Cardiac septum (tissue), 1 donor: ENCODE results near the gene TRAFD1. TPM values are rescaled to one million over a fixed set of nuclear protein-coding genes. Genes with fewer than 3 reads are reported as not detected.

ENCODE experiments used
- DNase-seq: peaks from one replicate; pipeline ENCODE4 v3.0.0-alpha.2; 2020; ENCODE audit warnings: low spot score
- intact Hi-C: fragments of 100-400 bp; cut with DNase I; formaldehyde crosslinking; loops from one replicate; pipeline ENCODE4 v1.14.0; 2022
- microRNA-seq: library from miRNA; unstranded; fragments of <30 nt; microRNA quantifications from one replicate; pipeline ENCODE4 v1.2.0, GENCODE V29; 2020
- total RNA-seq: library from RNA; stranded (reverse); fragmentation: NEBNext Ultra II Directional; extraction: Animal tissue kit (Norgen Biotek cat#: 25700); gene quantifications from one replicate; pipeline ENCODE4 v1.2.1, GENCODE V29; 2021
- donor health status: DM: no; HTN: no; CAD: no.

TRAFD1 gene
- total RNA-seq, 1 donor from 2014 or later, result 32.3 TPM

DNA sequence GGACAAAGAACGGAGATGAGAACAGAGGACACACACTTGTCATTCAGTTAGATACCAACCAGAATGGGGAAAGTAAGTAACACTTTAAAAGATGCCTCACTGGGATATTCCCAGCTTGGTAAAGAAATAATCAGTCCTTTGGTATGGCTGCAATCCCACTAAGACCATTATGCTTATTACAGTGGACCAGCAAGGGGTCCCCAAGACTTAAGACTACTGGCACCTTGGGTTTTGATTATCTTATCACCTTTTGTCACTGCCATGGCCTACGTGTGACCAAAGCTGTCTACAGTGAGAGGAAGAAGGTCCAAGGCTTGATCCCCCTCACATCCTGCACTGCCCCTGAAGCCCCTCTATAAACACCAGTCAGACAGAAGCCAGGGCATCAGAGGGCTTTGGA lies 65.8 kb downstream of the TRAFD1 start:
- intact Hi-C loops, result no loop called here
- no peak for DNase-seq

DNA sequence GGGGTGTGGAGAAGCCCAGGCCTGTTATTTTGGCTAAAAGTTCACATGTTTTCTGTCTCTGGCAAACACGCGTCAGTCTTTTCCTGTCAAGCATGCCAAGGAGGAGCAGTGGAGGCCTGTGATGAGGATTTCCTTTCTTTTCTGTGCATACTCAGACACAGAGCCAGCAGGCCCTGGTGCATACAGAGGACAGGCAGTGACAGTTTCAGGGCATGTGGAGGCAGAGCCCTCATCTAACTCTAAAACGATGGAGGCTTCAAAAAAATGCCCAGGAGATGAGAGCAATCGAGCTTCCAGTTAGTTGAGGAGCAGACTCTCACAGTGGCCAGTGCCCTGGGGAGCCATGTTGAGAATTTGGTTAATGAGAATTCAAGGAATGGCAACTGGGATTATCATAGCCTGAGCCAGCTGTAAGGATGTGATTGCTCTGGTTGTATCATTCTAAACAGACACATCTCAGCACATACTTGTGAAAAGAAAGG lies 66.5 kb downstream of the TRAFD1 start:
- intact Hi-C loops, result no loop called here
- DNase-seq, result no peak

DNA sequence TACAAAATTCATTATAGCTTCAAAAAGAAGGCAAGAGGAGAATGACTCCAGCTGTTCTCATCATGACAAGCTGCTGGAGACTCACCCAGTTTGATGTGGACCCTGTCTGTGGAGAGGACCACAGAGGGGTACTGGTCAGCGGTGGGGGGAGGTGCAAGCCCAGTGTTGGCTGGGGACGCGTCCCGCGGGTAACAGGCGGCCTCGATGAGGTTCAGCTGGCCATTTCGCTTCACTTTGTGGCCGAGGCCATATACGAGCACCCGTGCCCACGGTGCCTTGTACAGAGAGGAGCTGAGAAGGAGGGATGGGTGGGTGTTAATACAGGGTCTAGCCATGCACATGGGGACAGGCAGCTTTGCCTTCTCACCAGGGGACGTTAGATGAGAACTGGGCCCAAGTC lies 67.1 kb downstream of the TRAFD1 start:
- intact Hi-C loops, result no loop called here

DNA sequence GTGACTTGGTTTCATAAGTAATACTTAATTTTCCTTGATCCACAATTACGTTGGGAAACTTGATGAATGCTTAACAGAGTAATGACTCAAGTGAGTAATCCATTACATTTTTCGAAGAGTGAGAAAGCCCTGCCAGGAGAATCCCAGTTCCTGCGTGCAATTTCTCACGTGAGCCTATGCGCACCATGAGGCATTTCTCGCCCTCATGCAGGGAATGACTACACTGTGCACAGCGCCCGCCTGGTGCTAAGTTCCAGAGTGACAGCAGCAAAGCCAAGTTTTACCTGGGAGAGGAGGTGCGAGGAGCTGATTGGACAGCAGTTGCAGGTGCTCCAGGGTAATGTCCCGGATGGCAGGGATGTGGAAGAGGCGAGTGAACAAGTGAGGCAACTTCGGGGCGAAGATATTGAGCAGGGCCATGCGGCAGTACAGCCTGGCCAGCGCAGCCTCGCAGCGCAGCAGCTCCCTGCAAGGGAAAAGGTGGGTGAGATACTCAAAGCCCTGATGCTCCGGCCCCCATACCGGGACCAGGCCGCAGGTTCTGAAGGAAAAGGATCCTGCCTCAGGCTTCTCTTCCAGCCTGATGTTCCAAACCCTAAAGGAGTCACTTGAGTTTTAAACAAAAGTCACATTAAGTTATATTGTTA lies 69.4 kb downstream of the TRAFD1 start:
- intact Hi-C loops, result no loop called here
- no peak for DNase-seq

More for the DNA sequence above, 67.1 kb downstream of the TRAFD1 start:
- no peak for DNase-seq

DNA sequence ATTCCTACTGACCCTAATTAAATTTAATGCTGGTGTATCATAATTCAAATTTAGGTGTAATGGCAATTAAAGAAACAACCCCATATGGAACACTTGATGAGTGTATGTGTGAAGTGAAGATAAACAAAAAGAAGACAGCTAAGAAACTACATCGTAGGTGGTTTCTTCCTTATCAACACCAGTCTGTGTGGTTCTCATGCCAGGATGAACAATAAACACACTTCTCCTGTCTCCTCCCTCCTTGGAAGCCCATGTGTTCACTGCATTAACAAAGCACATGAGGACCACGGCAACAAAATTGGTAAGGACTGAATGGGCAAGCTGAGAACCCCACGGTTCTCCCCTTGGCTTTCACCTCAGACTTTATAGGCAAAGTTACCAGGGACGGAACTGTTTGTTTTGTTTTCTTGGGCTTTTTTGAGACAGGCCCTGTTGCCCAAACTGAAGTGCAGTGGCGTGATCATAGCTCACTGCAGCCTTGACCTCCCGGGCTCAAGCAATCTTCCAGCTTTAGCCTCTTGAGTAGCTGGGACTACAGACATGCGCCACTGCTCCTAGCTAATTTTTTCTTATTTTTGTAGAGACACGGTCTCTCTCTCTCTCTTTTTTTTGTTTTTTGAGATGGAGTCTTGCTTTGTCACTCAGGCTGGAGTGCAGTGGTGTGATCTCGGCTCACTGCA lies 71.0 kb downstream of the TRAFD1 start:
- no peak for DNase-seq
- intact Hi-C loops, result no loop called here

DNA sequence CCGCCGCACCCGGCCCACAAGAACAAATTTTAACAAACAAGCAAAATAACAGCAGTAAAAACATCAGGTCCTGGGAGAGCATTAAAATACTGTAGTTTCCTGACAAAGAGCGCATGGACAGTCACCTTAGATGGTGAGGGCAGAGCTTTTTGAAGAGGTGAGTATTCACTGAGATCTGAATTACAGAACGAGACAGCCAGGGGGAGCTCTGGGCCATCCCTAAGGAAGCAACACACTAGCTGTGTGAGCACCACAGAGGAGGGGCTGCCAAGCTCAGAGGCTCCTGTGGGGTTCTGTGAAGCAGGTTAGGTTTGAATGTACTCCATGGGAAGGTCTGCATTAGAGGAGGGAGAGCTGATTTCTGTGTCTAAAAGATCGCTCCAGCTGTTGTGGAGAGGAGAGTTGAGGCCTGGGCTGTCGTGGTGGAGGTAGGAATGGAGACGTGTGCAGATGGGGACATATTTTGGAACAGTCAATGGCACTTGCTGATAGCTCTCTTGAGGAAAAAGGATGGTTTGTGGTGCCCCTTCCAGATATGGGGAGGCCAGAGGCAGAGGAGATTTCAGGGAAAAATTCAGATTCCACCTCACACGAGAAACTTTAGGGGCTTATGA lies 72.9 kb downstream of the TRAFD1 start:
- DNase-seq, result no peak

DNA sequence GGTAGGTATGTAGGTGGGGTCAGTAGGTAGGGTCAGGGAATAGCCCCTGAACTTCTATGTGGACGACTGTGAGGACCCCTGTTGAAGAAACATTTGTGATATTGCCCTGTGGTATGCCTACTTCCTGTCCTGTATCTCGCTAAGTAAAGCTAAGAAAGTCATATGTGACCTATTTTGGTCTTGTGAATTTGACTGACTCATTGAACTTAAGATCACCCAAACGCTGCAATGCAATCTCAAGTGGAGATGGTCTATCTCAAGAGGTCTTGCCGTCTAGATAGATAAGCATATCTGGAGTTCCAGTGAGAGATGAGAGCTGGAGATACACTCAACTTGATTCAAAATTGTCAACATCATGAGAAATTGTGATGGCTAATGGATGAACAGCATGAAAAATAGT lies 73.8 kb downstream of the TRAFD1 start:
- intact Hi-C loops, result loop anchor here (2.0 kb wide), 1 partner anchor 188 kb away; no protein-coding TSS in a partner anchor
- no peak for DNase-seq

More for the DNA sequence above, 72.9 kb downstream of the TRAFD1 start:
- intact Hi-C loops, result loop anchor here (2.0 kb wide), 1 partner anchor 189 kb away; no protein-coding TSS in a partner anchor

Small RNA genes lying within 50 kb of the gene (microRNA-seq; reads per million reads assigned to microRNA genes)
- gene MIR6861, result not detected

Other genes with a start within 250 kb of the TRAFD1 start
- 32.2 TPM for gene TMEM116, start 112.4 kb upstream of the TRAFD1 start, total RNA-seq
- 42.1 TPM for gene ERP29, start 112.1 kb upstream of the TRAFD1 start, total RNA-seq
- 23.1 TPM for gene NAA25, start 16.8 kb upstream of the TRAFD1 start, total RNA-seq